ENCODE measurements around the gene C10orf90. TPM values are rescaled to one million over a fixed set of nuclear protein-coding genes. Genes with fewer than 3 reads are reported as not detected.

The C10orf90 gene
- polyA plus RNA-seq, 3 donors, result not detected

- Histone ChIP-seq H3K4me1 (ENCODE audit: control insufficient read depth in 1 of 2, insufficient read depth in 2 of 2, low read length in 2 of 2) (no peaks in the 10 kb centered on the region), H4K20me1 (ENCODE audit: insufficient read depth, low read length) (no peaks in the 10 kb centered on the region), H3K9ac (ENCODE audit: insufficient read depth, low read length, poor library complexity, severe bottlenecking) (no peak overlapping the region), H3K27me3 (ENCODE audit: control insufficient read depth in 2 of 2, insufficient read depth in 2 of 2, low read length in 2 of 2) (no peaks in the 10 kb centered on the region), H3K36me3 (replicated peaks in 1 of 2; ENCODE audit: control insufficient read depth in 1 of 2, insufficient read depth in 2 of 2, low read length in 2 of 2) (no peaks in the 10 kb centered on the region), H3K9me3 (replicated peaks in 1 of 2; ENCODE audit: control insufficient read depth in 1 of 2, insufficient read depth in 1 of 2, low read length in 2 of 2) (no peaks in the 10 kb centered on the region), H2AFZ (ENCODE audit: insufficient read depth, low read depth, low read length, poor library complexity, severe bottlenecking) (no peak overlapping the region), H3K27ac (ENCODE audit: low read depth in 1 of 2, low read length in 2 of 2) (no peak overlapping the region), H3K4me2 (replicated peaks; ENCODE audit: extremely low read depth, low read length, poor library complexity, severe bottlenecking) (no peak overlapping the region), H3K79me2 (ENCODE audit: insufficient read depth, low read length) (no peaks in the 10 kb centered on the region), H3K4me3 (replicated peaks in 1 of 3; ENCODE audit: low read depth in 2 of 3, low read length in 3 of 3) (no peak overlapping the region)
- Mint-ChIP-seq H3K27me3 (ENCODE audit: low read depth in 3 of 3) (peaks cover 1 to 3% (median 3%) of the 10 kb centered on the region in 3 donors), H3K36me3 (no peaks in the 10 kb centered on the region), H3K9me3 (peaks cover 0 to 3% (median 0%) of the 10 kb centered on the region in 7 donors), H3K4me3 (no peak overlapping the region), H3K27ac (no peak overlapping the region), H3K4me1 (no peaks in the 10 kb centered on the region)
- no peak for DNase-seq
- no peak for TF ChIP-seq CTCF (IDR thresholded peaks at IDR 0.05)
- intact Hi-C loops (cut with micrococcal nuclease), result no loop called here
- WGBS (ENCODE audit: insufficient coverage), result 94% methylated on average over 5 of the region's 5 CpGs
These were observed 213.9 kb downstream of the C10orf90 start for GRCh38 chr10:126456632-126457031.

- no peak overlapping the region for H3K27ac Mint-ChIP-seq
- intact Hi-C loops (cut with micrococcal nuclease), result no loop called here
- H3K9me3 Mint-ChIP-seq, result peaks cover 0 to 3% (median 0%) of the 10 kb centered on the region in 7 donors
These were observed 214.6 kb downstream of the C10orf90 start for GRCh38 chr10:126455766-126456405.

More at GRCh38 chr10:126455766-126456405, 214.6 kb downstream of the C10orf90 start:
- 80% methylated on average over 5 of the region's 11 CpGs for WGBS (ENCODE audit: insufficient coverage)
- Histone ChIP-seq H3K79me2 (ENCODE audit: insufficient read depth, low read length) (no peaks in the 10 kb centered on the region), H3K4me2 (replicated peaks; ENCODE audit: extremely low read depth, low read length, poor library complexity, severe bottlenecking) (no peak overlapping the region), H4K20me1 (ENCODE audit: insufficient read depth, low read length) (no peaks in the 10 kb centered on the region), H3K4me1 (ENCODE audit: control insufficient read depth in 1 of 2, insufficient read depth in 2 of 2, low read length in 2 of 2) (no peaks in the 10 kb centered on the region), H3K9me3 (replicated peaks in 1 of 2; ENCODE audit: control insufficient read depth in 1 of 2, insufficient read depth in 1 of 2, low read length in 2 of 2) (no peaks in the 10 kb centered on the region), H2AFZ (ENCODE audit: insufficient read depth, low read depth, low read length, poor library complexity, severe bottlenecking) (no peak overlapping the region), H3K27me3 (ENCODE audit: control insufficient read depth in 2 of 2, insufficient read depth in 2 of 2, low read length in 2 of 2) (no peaks in the 10 kb centered on the region), H3K36me3 (replicated peaks in 1 of 2; ENCODE audit: control insufficient read depth in 1 of 2, insufficient read depth in 2 of 2, low read length in 2 of 2) (no peaks in the 10 kb centered on the region), H3K27ac (ENCODE audit: low read depth in 1 of 2, low read length in 2 of 2) (no peak overlapping the region), H3K9ac (ENCODE audit: insufficient read depth, low read length, poor library complexity, severe bottlenecking) (no peak overlapping the region), H3K4me3 (replicated peaks in 1 of 3; ENCODE audit: low read depth in 2 of 3, low read length in 3 of 3) (no peak overlapping the region)
- no peaks in the 10 kb centered on the region for H3K4me1 Mint-ChIP-seq
- no peak for DNase-seq
- no peak for TF ChIP-seq CTCF (IDR thresholded peaks at IDR 0.05)
- no peaks in the 10 kb centered on the region for H3K36me3 Mint-ChIP-seq
- H3K27me3 Mint-ChIP-seq (ENCODE audit: low read depth in 3 of 3), result peaks cover 1 to 3% (median 3%) of the 10 kb centered on the region in 3 donors
- no peak overlapping the region for H3K4me3 Mint-ChIP-seq
